Right renal cortex interstitium (tissue), 3 donors: Measurements from ENCODE around the gene UNKL. TPM values are rescaled to one million over a fixed set of nuclear protein-coding genes. Genes with fewer than 3 reads are reported as not detected.
"Not testable (repeated sequence)": the region's sequence is repeated elsewhere in the genome, so short reads cannot be mapped to it uniquely, and the experiment has no call there.

Experiments used
- DNase-seq, 3 donors: peaks; one replicate each; pipeline ENCODE4 v3.0.0-alpha.2; 2013; ENCODE audit warnings: low read depth in 3 of 3, low spot score in 2 of 3
- polyA plus RNA-seq, 3 donors: library from polyadenylated mRNA; unstranded; fragments of 120-200 nt; gene quantifications; one replicate each; pipeline ENCODE4 v1.2.1, GENCODE V29; 2013; ENCODE audit not compliant: insufficient read length in 3 of 3

UNKL gene
- polyA plus RNA-seq, 3 donors, result 11.1 to 14.0 (median 13.8) TPM

- DNase-seq, result no peak
These were observed 32.0 kb upstream of the UNKL start for GRCh38 chr16:1446296-1447080.

GRCh38 chr16:1445518-1446203 lies 31.2 kb upstream of the UNKL start:
- no peak for DNase-seq

- no peak for DNase-seq
These were observed 30.4 kb upstream of the UNKL start for GRCh38 chr16:1444730-1445517.

GRCh38 chr16:1443980-1444729 lies 29.7 kb upstream of the UNKL start, which contains the start of gene CCDC154:
CCDC154 (minus strand) TSS chr16:1444556; CDS start chr16:1444322, 234 bp downstream.
- DNase-seq, result no peak

- no peak for DNase-seq
These were observed 29.0 kb upstream of the UNKL start for GRCh38 chr16:1443403-1443973.

GRCh38 chr16:1442697-1443096 lies 28.2 kb upstream of the UNKL start:
- DNase-seq, result no peak

- DNase-seq, result no peak
These were observed 26.9 kb upstream of the UNKL start for GRCh38 chr16:1441391-1441829.

- not testable (repeated sequence) for DNase-seq
These were observed 25.2 kb upstream of the UNKL start for GRCh38 chr16:1439699-1440074.

GRCh38 chr16:1439058-1439698 lies 24.7 kb upstream of the UNKL start:
- DNase-seq, result no peak

GRCh38 chr16:1438229-1439057 lies 23.9 kb upstream of the UNKL start:
- DNase-seq, result no peak

GRCh38 chr16:1437606-1438005 lies 23.1 kb upstream of the UNKL start:
- no peak for DNase-seq

- DNase-seq, result no peak
These were observed 22.3 kb upstream of the UNKL start for GRCh38 chr16:1436731-1437355.

- DNase-seq, result no peak
These were observed 21.6 kb upstream of the UNKL start for GRCh38 chr16:1435921-1436697.

- no peak for DNase-seq
These were observed 20.4 kb upstream of the UNKL start for GRCh38 chr16:1434644-1435592.

GRCh38 chr16:1433756-1434155 lies 19.3 kb upstream of the UNKL start:
- no peak for DNase-seq

GRCh38 chr16:1433263-1433560 lies 18.7 kb upstream of the UNKL start:
- no peak for DNase-seq
